Panc1 (cell line): Measurements from ENCODE around the gene STARD10. TPM values are rescaled to one million over a fixed set of nuclear protein-coding genes. Genes with fewer than 3 reads are reported as not detected.
A peak's percentile ranks its signal among the peaks of the same experiment; 100 is the strongest.

ENCODE experiments used
- ATAC-seq: fragments of 200-7000 bp; cut with Tn5 transposase; 2 replicates; pipeline ENCODE4 v1.9.1; 2020; ENCODE audit warnings: mild to moderate bottlenecking, moderate library complexity
- BruUV-seq: library from RNA; stranded (reverse); fragments of 400-500 nt; replicated peaks from 2 replicates; lab custom pipeline; 2021; lab: Mats Ljungman, UMichigan
- CTCF ChIA-PET: fragments of 300-600 bp; sonication (Branson Sonifier 250); formaldehyde crosslinking; loops from one replicate; lab custom pipeline; 2022; ENCODE audit warnings: antibody characterized with exemption; lab: Charles Lee
- POLR2A ChIA-PET: fragments of 300-600 bp; sonication (Branson Sonifier 250); formaldehyde crosslinking; loops from one replicate; lab custom pipeline; 2022; ENCODE audit warnings: antibody characterized with exemption; lab: Charles Lee
- DNase-seq: peaks from one replicate; pipeline ENCODE4 v3.0.0-alpha.2; 2010; ENCODE audit warnings: low read depth, low spot score
- H3K27ac ChIP-seq: 2 replicates; pipeline ENCODE4 v1.5.1; 2011; ENCODE audit warnings: mild to moderate bottlenecking, low read length, inconsistent platforms
- H3K27me3 ChIP-seq: fragments of 200-500 bp; sonication (Bioruptor generic); 2 replicates; pipeline ENCODE4 v1.6.0; 2014; ENCODE audit warnings: low read length, inconsistent platforms; ENCODE audit not compliant: control insufficient read depth, insufficient read depth
- H3K36me3 ChIP-seq: fragments of 200-500 bp; sonication (Bioruptor generic); 2 replicates; pipeline ENCODE4 v1.5.1; 2014; ENCODE audit warnings: inconsistent platforms, mild to moderate bottlenecking, low read length, moderate library complexity; ENCODE audit not compliant: control insufficient read depth, insufficient read depth
- H3K4me1 ChIP-seq: 2 replicates; pipeline ENCODE4 v1.5.1; 2011; ENCODE audit warnings: inconsistent platforms, mild to moderate bottlenecking, low read length, moderate library complexity; ENCODE audit not compliant: control insufficient read depth, insufficient read depth
- H3K4me3 ChIP-seq, 2 experiments: 2 replicates each; pipeline ENCODE4 v1.5.1; 2011 to 2012; ENCODE audit warnings: low read depth in 2 of 2, low read length in 2 of 2, mild to moderate bottlenecking in 2 of 2, inconsistent platforms in 1 of 2, moderate library complexity in 1 of 2
- H3K9me3 ChIP-seq: fragments of 200-500 bp; sonication (Bioruptor generic); 2 replicates; pipeline ENCODE4 v1.5.1; 2014; ENCODE audit warnings: low read depth, mild to moderate bottlenecking, inconsistent platforms, low read length, moderate library complexity; ENCODE audit not compliant: control insufficient read depth, insufficient read depth
- CTCF ChIP-seq: fragments of 450-650 bp; IDR thresholded peaks from 2 replicates; pipeline ENCODE4 v1.5.1; 2017; ENCODE audit warnings: mild to moderate bottlenecking
- POLR2AphosphoS5 ChIP-seq: IDR thresholded peaks from 2 replicates; pipeline ENCODE4 v1.6.1; 2012; ENCODE audit warnings: mild to moderate bottlenecking, low read depth, low read length, moderate library complexity
- REST ChIP-seq, 2 experiments: IDR thresholded peaks; 2 replicates each; pipeline ENCODE4 v1.6.1; 2011 to 2012; ENCODE audit warnings: low read depth in 2 of 2, control low read depth in 1 of 2, low read length in 1 of 2, mild to moderate bottlenecking in 1 of 2, moderate library complexity in 1 of 2; ENCODE audit not compliant: insufficient read depth in 1 of 2
- SIN3A ChIP-seq: IDR thresholded peaks from 2 replicates; pipeline ENCODE4 v1.6.1; 2012; ENCODE audit warnings: low read depth, mild to moderate bottlenecking, low read length, moderate library complexity, borderline replicate concordance; ENCODE audit not compliant: insufficient read depth
- TCF7L2 ChIP-seq: IDR thresholded peaks from 2 replicates; pipeline ENCODE4 v1.6.1; 2011; ENCODE audit warnings: mild to moderate bottlenecking, low read depth, low read length, inconsistent platforms
- in situ Hi-C: cut with HindIII; loops from 2 replicates; pipeline ENCODE4 v1.10.0; 2016; ENCODE audit warnings: low sequenced_read_pairs, low pct_unique_long_range_greater_than_20kb
- intact Hi-C: fragments of 100-400 bp; cut with micrococcal nuclease; formaldehyde crosslinking; loops from one replicate; pipeline ENCODE4 v1.10.0; 2022; ENCODE audit not compliant: unreplicated experiment
- total RNA-seq: library from RNA; stranded (reverse); gene quantifications from one replicate; pipeline ENCODE4 v1.2.1, GENCODE V29; 2021; ENCODE audit not compliant: unreplicated experiment

The STARD10 gene
- total RNA-seq, 1 experiment from 2014 or later: 32.1 TPM

GRCh38 chr11:72815110-72815618, 21.3 kb upstream of the STARD10 start:
- H3K36me3 ChIP-seq: no peaks in the 10 kb centered on the region
- ChIA-PET CTCF (no interaction called here), POLR2A (interaction anchor here (0.6 kb wide), 1 partner anchor 111 kb away, joined by 4 read pairs; no protein-coding TSS in a partner anchor)
- TF ChIP-seq POLR2AphosphoS5: no peak
- TF ChIP-seq REST (IDR thresholded peaks at IDR 0.05; ENCODE audit: insufficient read depth in 1 of 2, low read depth in 2 of 2, low read length in 1 of 2): no peak
- no peak for TF ChIP-seq SIN3A
- TF ChIP-seq CTCF: no peak
- no peak for TF ChIP-seq TCF7L2
- H3K4me3 ChIP-seq: peak overlapping the region; percentile 68 to 97
- intact Hi-C loops (no loop called here), in situ Hi-C loops (no loop called here)
- BruUV-seq: no TSS peak
- H3K27me3 ChIP-seq: no peaks in the 10 kb centered on the region
- ATAC-seq (no peak), DNase-seq (no peak)
- H3K27ac ChIP-seq: peak overlapping the region; percentile 65
- no peaks in the 10 kb centered on the region for H3K9me3 ChIP-seq
- peaks cover 10% of the 10 kb centered on the region for H3K4me1 ChIP-seq

- peak; percentile 91 for ATAC-seq
- CTCF ChIA-PET: no interaction called here
- no peak for DNase-seq
- BruUV-seq: no TSS peak
- peak; percentile 9; the same call in 1 of the 2 replicates for TF ChIP-seq TCF7L2
- 0 out of 2 replicates have a peak, but pooled peaks have one; percentile 38 for TF ChIP-seq SIN3A
- no peak for TF ChIP-seq POLR2AphosphoS5
- TF ChIP-seq CTCF: peak; percentile 31; the same call in 1 of the 2 replicates
- no peak for TF ChIP-seq REST (IDR thresholded peaks at IDR 0.05; ENCODE audit: insufficient read depth in 1 of 2, low read depth in 2 of 2, low read length in 1 of 2)
- in situ Hi-C loops: no loop called here
- Histone ChIP-seq H3K4me1 (peaks cover 10% of the 10 kb centered on the region), H3K36me3 (no peaks in the 10 kb centered on the region), H3K9me3 (no peaks in the 10 kb centered on the region), H3K27me3 (no peaks in the 10 kb centered on the region), H3K4me3 (peak within 1 kb of the TSS; percentile 68 to 97), H3K27ac (peak within 1 kb of the TSS; percentile 65)
- intact Hi-C loops: no loop called here
- POLR2A ChIA-PET: interaction anchor here (0.7 kb wide), 1 partner anchor 76 kb away, joined by 3 read pairs; no protein-coding TSS in a partner anchor
Measured at GRCh38 chr11:72814286-72815109, 20.7 kb upstream of the STARD10 start, which contains the start of gene ATG16L2. Gene ATG16L2, plus strand, starts transcription at chr11:72814411. Its CDS starts 35 bp downstream, at chr11:72814446.
